ENCODE measurements around the gene BRWD1. TPM values are rescaled to one million over a fixed set of nuclear protein-coding genes. Genes with fewer than 3 reads are reported as not detected.

The BRWD1 gene
- total RNA-seq, 1 donor from 2014 or later: 62.1 TPM

DNA sequence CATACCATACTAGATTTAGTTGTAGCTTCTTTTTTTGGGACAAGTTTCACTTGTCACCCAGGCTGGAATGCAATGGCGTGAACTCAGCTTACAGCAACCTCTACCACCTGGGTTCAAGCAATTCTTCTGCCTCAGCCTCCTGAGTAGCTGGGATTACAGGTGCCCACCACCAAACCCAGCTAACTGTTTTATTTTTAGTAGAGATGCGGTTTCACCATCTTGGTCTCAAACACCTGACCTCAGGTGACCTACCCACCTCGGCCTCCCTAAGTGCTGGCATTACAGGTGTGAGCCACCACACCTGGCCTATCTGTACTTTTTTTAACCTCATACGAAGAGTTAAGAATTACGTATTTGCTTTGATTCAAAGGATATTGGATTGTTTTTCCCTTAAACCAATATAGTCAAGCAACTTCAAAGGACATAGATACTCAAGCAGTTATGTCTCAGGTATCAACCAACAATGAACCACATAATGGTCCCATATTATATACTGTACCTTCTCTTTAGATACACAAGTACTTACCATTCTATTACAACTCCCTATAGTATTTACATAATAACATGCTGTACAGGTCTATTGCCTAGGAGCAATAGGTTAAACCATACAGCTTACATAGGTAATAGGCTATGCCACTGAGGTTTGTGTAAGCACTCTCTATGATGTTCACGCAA lies 28.0 kb upstream of the BRWD1 start:
- no peak for TF ChIP-seq POLR2A (IDR thresholded peaks at IDR 0.05)
- TF ChIP-seq, protein P1, sequence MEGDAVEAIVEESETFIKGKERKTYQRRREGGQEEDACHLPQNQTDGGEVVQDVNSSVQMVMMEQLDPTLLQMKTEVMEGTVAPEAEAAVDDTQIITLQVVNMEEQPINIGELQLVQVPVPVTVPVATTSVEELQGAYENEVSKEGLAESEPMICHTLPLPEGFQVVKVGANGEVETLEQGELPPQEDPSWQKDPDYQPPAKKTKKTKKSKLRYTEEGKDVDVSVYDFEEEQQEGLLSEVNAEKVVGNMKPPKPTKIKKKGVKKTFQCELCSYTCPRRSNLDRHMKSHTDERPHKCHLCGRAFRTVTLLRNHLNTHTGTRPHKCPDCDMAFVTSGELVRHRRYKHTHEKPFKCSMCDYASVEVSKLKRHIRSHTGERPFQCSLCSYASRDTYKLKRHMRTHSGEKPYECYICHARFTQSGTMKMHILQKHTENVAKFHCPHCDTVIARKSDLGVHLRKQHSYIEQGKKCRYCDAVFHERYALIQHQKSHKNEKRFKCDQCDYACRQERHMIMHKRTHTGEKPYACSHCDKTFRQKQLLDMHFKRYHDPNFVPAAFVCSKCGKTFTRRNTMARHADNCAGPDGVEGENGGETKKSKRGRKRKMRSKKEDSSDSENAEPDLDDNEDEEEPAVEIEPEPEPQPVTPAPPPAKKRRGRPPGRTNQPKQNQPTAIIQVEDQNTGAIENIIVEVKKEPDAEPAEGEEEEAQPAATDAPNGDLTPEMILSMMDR (IDR thresholded peaks at IDR 0.05): no peak
- TF ChIP-seq POLR2AphosphoS5 (IDR thresholded peaks at IDR 0.05; ENCODE audit: insufficient read depth in 1 of 2, low read depth in 1 of 2): no peak
- Histone ChIP-seq H3K4me3 (no peak overlapping the region), H3K27ac (no peak overlapping the region), H3K9me3 (no peaks in the 10 kb centered on the region), H3K36me3 (peaks cover 4 to 26% of the 10 kb centered on the region in 2 donors), H3K27me3 (no peaks in the 10 kb centered on the region), H3K4me1 (peaks cover 10% of the 10 kb centered on the region)
- intact Hi-C loops (cut with DNase I): no loop called here
- no peak for DNase-seq (ENCODE audit: extremely low spot score in 2 of 2)

DNA sequence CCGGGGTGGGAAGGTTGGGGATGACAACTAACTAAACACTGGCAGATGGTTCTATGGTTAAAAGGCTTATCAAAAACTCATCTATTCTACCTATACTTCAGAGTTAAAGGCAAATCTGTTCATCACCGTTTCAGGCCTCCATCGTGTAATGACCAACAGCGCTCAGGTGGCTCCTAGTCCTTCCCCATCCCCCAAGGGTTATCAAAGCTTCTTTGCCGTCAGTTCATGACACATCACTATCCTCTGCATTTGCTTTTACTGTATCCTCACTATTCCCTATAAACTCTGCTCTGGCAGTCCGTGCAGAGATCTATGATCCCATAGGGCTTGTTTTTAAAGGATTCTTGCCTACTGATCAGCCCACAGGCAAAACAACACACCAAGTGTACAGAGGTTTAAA lies 27.3 kb upstream of the BRWD1 start:
- intact Hi-C loops (cut with DNase I): no loop called here
- no peak overlapping the region for H3K4me3 ChIP-seq
- DNase-seq (ENCODE audit: extremely low spot score in 2 of 2): no peak
- H3K4me1 ChIP-seq: peaks cover 4% of the 10 kb centered on the region
- H3K36me3 ChIP-seq: peaks cover 4 to 26% of the 10 kb centered on the region in 2 donors
- no peak overlapping the region for H3K27ac ChIP-seq
- TF ChIP-seq, protein P1 (IDR thresholded peaks at IDR 0.05): no peak
- TF ChIP-seq POLR2A (IDR thresholded peaks at IDR 0.05) (no peak), POLR2AphosphoS5 (IDR thresholded peaks at IDR 0.05; ENCODE audit: insufficient read depth in 1 of 2, low read depth in 1 of 2) (no peak)
- H3K27me3 ChIP-seq: no peaks in the 10 kb centered on the region
- H3K9me3 ChIP-seq: no peaks in the 10 kb centered on the region

DNA sequence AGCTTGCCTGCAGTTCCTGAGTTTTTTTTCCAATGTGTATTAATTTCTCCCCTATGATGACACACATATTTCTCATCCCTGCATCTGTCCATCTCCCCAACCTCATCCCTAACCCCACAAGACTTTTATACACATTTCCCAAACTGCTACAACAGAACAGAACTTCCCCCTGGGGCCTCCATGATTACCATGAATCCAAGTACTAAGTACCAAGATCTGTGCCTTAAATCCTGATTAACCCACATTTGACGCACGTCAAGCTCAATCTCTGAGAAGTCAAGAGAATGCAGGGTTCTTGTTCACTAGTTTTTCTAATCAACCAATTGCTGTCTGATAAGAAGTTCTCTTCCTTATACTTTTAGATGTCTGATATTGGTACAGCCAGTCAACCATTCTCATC lies 25.8 kb upstream of the BRWD1 start:
- H3K4me3 ChIP-seq: no peak overlapping the region
- TF ChIP-seq POLR2AphosphoS5 (IDR thresholded peaks at IDR 0.05; ENCODE audit: insufficient read depth in 1 of 2, low read depth in 1 of 2) (no peak), POLR2A (IDR thresholded peaks at IDR 0.05) (no peak)
- TF ChIP-seq, protein P1 (IDR thresholded peaks at IDR 0.05): no peak
- no peak for DNase-seq (ENCODE audit: extremely low spot score in 2 of 2)
- intact Hi-C loops (cut with DNase I): no loop called here
- no peaks in the 10 kb centered on the region for H3K9me3 ChIP-seq
- no peak overlapping the region for H3K27ac ChIP-seq
- no peaks in the 10 kb centered on the region for H3K4me1 ChIP-seq
- no peaks in the 10 kb centered on the region for H3K27me3 ChIP-seq
- H3K36me3 ChIP-seq: peaks cover 4 to 26% of the 10 kb centered on the region in 2 donors

DNA sequence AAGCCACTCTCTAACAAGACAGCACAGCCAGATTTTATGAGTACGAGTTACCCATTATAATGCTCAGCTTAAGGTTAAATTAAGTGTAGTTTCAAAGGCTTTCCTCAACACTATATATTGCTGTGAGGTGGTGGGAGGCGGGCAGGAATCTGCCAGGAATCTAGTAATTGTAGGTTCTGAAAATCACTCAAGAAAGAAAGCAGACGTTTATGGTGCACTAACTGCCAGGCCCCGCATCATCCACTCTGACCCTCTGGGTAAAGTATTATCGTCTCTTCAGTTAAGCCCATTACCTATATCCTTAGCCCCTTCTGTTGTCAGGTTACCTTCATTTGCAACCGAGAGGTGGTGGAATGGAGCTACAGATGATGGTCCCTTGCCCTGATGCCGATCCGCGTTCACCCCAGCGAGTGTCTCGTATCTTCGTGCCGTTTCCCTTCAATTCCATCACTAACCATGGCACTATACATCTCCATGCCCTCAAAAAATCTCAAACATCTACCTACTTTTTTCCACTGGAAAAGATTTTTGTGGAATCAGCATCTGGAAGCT lies 23.1 kb upstream of the BRWD1 start:
- TF ChIP-seq POLR2AphosphoS5 (IDR thresholded peaks at IDR 0.05; ENCODE audit: insufficient read depth in 1 of 2, low read depth in 1 of 2): no peak
- TF ChIP-seq, protein P1 (IDR thresholded peaks at IDR 0.05): no peak
- no peak for TF ChIP-seq POLR2A (IDR thresholded peaks at IDR 0.05)
- intact Hi-C loops (cut with DNase I): no loop called here
- Histone ChIP-seq H3K27me3 (no peaks in the 10 kb centered on the region), H3K4me3 (no peak overlapping the region), H3K36me3 (peaks cover 0 to 4% of the 10 kb centered on the region in 2 donors), H3K4me1 (no peaks in the 10 kb centered on the region), H3K9me3 (no peaks in the 10 kb centered on the region), H3K27ac (no peak overlapping the region)
- no peak for DNase-seq (ENCODE audit: extremely low spot score in 2 of 2)

DNA sequence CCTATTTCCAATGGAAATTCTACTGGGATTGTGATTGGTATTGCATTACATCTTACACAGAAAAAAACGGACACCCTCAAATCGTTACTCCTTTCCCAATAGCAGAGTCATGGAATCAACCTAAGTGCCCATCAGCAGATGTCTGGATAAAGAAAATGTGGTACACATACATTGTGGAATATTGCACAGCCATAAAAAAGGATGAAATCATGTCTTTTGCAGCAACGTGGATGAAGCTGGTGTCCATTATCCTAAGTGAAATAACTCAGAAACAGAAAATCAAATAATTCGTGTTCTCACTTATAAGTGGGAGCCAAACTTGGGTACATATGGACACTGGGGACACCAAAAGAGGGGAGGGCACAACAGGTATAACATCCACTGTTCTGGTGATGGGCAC lies 21.2 kb upstream of the BRWD1 start:
- H3K4me3 ChIP-seq: no peak overlapping the region
- intact Hi-C loops (cut with DNase I): no loop called here
- no peaks in the 10 kb centered on the region for H3K36me3 ChIP-seq

More for the DNA sequence above, 21.2 kb upstream of the BRWD1 start:
- no peak overlapping the region for H3K27ac ChIP-seq
- no peak for DNase-seq (ENCODE audit: extremely low spot score in 2 of 2)
- no peak for TF ChIP-seq POLR2AphosphoS5 (IDR thresholded peaks at IDR 0.05; ENCODE audit: insufficient read depth in 1 of 2, low read depth in 1 of 2)
- TF ChIP-seq POLR2A (IDR thresholded peaks at IDR 0.05): no peak
- TF ChIP-seq, protein P1 (IDR thresholded peaks at IDR 0.05): no peak
- no peaks in the 10 kb centered on the region for H3K9me3 ChIP-seq
- no peaks in the 10 kb centered on the region for H3K4me1 ChIP-seq
- H3K27me3 ChIP-seq: no peaks in the 10 kb centered on the region

All from vagina (tissue), 2 donors.